OCI-LY1 (cell line): ENCODE results near the gene CXorf49.

Experiments used
- CTCF ChIP-seq: fragments of 200-600 bp; sonication (generic), shearing (Covaris generic); IDR thresholded peaks from 2 replicates; pipeline ENCODE4 v1.5.1; 2017; ENCODE audit warnings: mild to moderate bottlenecking, antibody characterized with exemption, low read length, moderate library complexity, mixed read lengths
- EZH2 ChIP-seq: fragments of 200-600 bp; sonication (generic), shearing (Covaris generic); IDR thresholded peaks from 2 replicates; pipeline ENCODE4 v1.8.0; 2017; ENCODE audit warnings: borderline replicate concordance, mixed run types, mild to moderate bottlenecking, antibody characterized with exemption, low read length, moderate library complexity, mixed read lengths

- TF ChIP-seq CTCF (no peak), EZH2 (no peak)
Observed at GRCh38 chrX:71666240-71667223, 51.6 kb downstream of the CXorf49 start.
